CD14-positive monocyte (primary cell): ENCODE results near the gene CNN1. TPM values are rescaled to one million over a fixed set of nuclear protein-coding genes. Genes with fewer than 3 reads are reported as not detected.

ENCODE experiments used
- DNase-seq, 3 donors: peaks; one replicate each; pipeline ENCODE4 v3.0.0-alpha.2; 2011 to 2022
- H2AFZ ChIP-seq: 2 replicates; pipeline ENCODE4 v1.6.0; 2012; ENCODE audit warnings: mild to moderate bottlenecking, low read depth, low read length, inconsistent platforms; ENCODE audit not compliant: insufficient read depth, poor library complexity, severe bottlenecking
- H3K27ac ChIP-seq, 2 donors: 1 replicate in 1 of 2; 2 replicates in 1 of 2; pipeline ENCODE4 v1.5.1; 2012 to 2013; ENCODE audit warnings: low read length in 2 of 2, control low read depth in 1 of 2, inconsistent platforms in 1 of 2, low read depth in 1 of 2, mild to moderate bottlenecking in 1 of 2
- H3K27me3 ChIP-seq, 2 donors: one replicate each; pipeline versions ENCODE4 v1.6.0 to v1.6.1; 2011 to 2013; ENCODE audit warnings: low read length in 2 of 2; ENCODE audit not compliant: control insufficient read depth in 2 of 2, insufficient read depth in 2 of 2
- H3K36me3 ChIP-seq, 2 donors: replicated peaks in 1 of 2; 1 replicate in 1 of 2; 2 replicates in 1 of 2; pipeline versions ENCODE4 v1.5.1 to v1.6.1; 2012 to 2013; ENCODE audit warnings: low read length in 2 of 2, control low read depth in 1 of 2, inconsistent platforms in 1 of 2, mild to moderate bottlenecking in 1 of 2; ENCODE audit not compliant: insufficient read depth in 2 of 2, control insufficient read depth in 1 of 2
- H3K4me1 ChIP-seq, 2 donors: 1 replicate in 1 of 2; 2 replicates in 1 of 2; pipeline versions ENCODE4 v1.5.1 to v1.6.1; 2012 to 2013; ENCODE audit warnings: low read length in 2 of 2, control low read depth in 1 of 2, inconsistent platforms in 1 of 2, mild to moderate bottlenecking in 1 of 2, moderate library complexity in 1 of 2; ENCODE audit not compliant: insufficient read depth in 2 of 2, control insufficient read depth in 1 of 2
- H3K4me2 ChIP-seq: replicated peaks from 2 replicates; pipeline ENCODE3; 2012; ENCODE audit warnings: low read length, moderate library complexity, mild to moderate bottlenecking; ENCODE audit not compliant: poor library complexity, severe bottlenecking; ENCODE audit errors: extremely low read depth
- H3K4me3 ChIP-seq, 3 experiments: fragments of 200-600 bp in 1 of 3; sonication (generic) in 1 of 3; replicated peaks in 1 of 3; 1 replicate in 2 of 3; 2 replicates in 1 of 3; pipeline ENCODE4 v1.5.1; 2011 to 2013; ENCODE audit warnings: low read length in 3 of 3, mild to moderate bottlenecking in 3 of 3, control low read depth in 2 of 3, low read depth in 2 of 3, inconsistent platforms in 1 of 3, moderate library complexity in 1 of 3
- H3K79me2 ChIP-seq: 2 replicates; pipeline ENCODE4 v1.6.0; 2012; ENCODE audit warnings: mild to moderate bottlenecking, control low read depth, inconsistent platforms, low read length, moderate library complexity; ENCODE audit not compliant: insufficient read depth
- H3K9ac ChIP-seq: 2 replicates; pipeline ENCODE4 v1.6.0; 2017; ENCODE audit warnings: low read length, mild to moderate bottlenecking; ENCODE audit not compliant: insufficient read depth, poor library complexity, severe bottlenecking
- H3K9me3 ChIP-seq, 2 donors: replicated peaks in 1 of 2; 1 replicate in 1 of 2; 2 replicates in 1 of 2; pipeline versions ENCODE4 v1.5.1 to v1.6.1; 2012 to 2013; ENCODE audit warnings: low read length in 2 of 2, control low read depth in 1 of 2; ENCODE audit not compliant: control insufficient read depth in 1 of 2, insufficient read depth in 1 of 2
- H4K20me1 ChIP-seq: 2 replicates; pipeline ENCODE4 v1.6.0; 2012; ENCODE audit warnings: mild to moderate bottlenecking, low read length, control low read depth, moderate library complexity; ENCODE audit not compliant: insufficient read depth
- H3K27ac Mint-ChIP-seq, 7 donors: one replicate each; pipeline ENCODE4 v1.8.0; 2020; ENCODE audit warnings: mild to moderate bottlenecking in 7 of 7, mixed read lengths in 7 of 7, moderate library complexity in 6 of 7, inconsistent platforms in 2 of 7
- H3K27me3 Mint-ChIP-seq, 3 donors: one replicate each; pipeline ENCODE4 v1.8.0; 2021 to 2022; ENCODE audit warnings: low read depth in 3 of 3, mild to moderate bottlenecking in 3 of 3, mixed read lengths in 3 of 3, moderate library complexity in 3 of 3, inconsistent platforms in 1 of 3
- H3K36me3 Mint-ChIP-seq, 2 donors: one replicate each; pipeline ENCODE4 v1.8.0; 2020; ENCODE audit warnings: mixed read lengths in 2 of 2, inconsistent platforms in 1 of 2, mild to moderate bottlenecking in 1 of 2
- H3K4me1 Mint-ChIP-seq: one replicate; pipeline ENCODE4 v1.8.0; 2020; ENCODE audit warnings: mild to moderate bottlenecking, mixed read lengths
- H3K4me3 Mint-ChIP-seq, 2 donors: one replicate each; pipeline ENCODE4 v1.8.0; 2020; ENCODE audit warnings: mild to moderate bottlenecking in 2 of 2, mixed read lengths in 2 of 2, moderate library complexity in 1 of 2
- H3K9me3 Mint-ChIP-seq, 7 donors: one replicate each; pipeline ENCODE4 v1.8.0; 2020 to 2022; ENCODE audit warnings: mixed read lengths in 7 of 7, mild to moderate bottlenecking in 6 of 7, moderate library complexity in 6 of 7, inconsistent platforms in 2 of 7
- CTCF ChIP-seq: fragments of 200-600 bp; IDR thresholded peaks from one replicate; pipeline ENCODE4 v1.8.0; 2022; ENCODE audit warnings: antibody characterized with exemption, mild to moderate bottlenecking
- WGBS: methylation state at CpG from one replicate; pipeline ENCODE4 v1.1.5; 2013; ENCODE audit warnings: missing lambda C conversion rate; ENCODE audit not compliant: insufficient coverage; 5-methylcytosine and 5-hydroxymethylcytosine counted together
- intact Hi-C, 2 donors: fragments of 100-400 bp; cut with micrococcal nuclease; formaldehyde crosslinking; loops; one replicate each; pipeline versions ENCODE4 v1.15.0 to v1.15.1; 2023
- polyA plus RNA-seq, 3 donors: library from polyadenylated mRNA; depleted of rRNA in 1 of 3; unstranded in 2 of 3; stranded (reverse) in 1 of 3; fragments of 300-500 nt in 2 of 3; fragments of >200 nt in 1 of 3; fragmentation: Illumina TruSeq in 2 of 3; gene quantifications; 1 replicate in 2 of 3; 2 replicates in 1 of 3; pipeline ENCODE4 v1.2.3, GENCODE V29; 2012 to 2021

CNN1 gene
- polyA plus RNA-seq, 3 donors: not detected

- Histone ChIP-seq H3K9me3 (no peaks in the 10 kb centered on the region), H3K36me3 (peaks cover 8 to 16% of the 10 kb centered on the region in 2 donors), H2AFZ (no peak overlapping the region), H3K79me2 (no peaks in the 10 kb centered on the region), H3K4me3 (no peak overlapping the region), H3K4me2 (no peak overlapping the region), H3K4me1 (peaks cover 17 to 22% of the 10 kb centered on the region in 2 donors), H3K9ac (no peak overlapping the region), H3K27ac (no peak overlapping the region), H4K20me1 (no peaks in the 10 kb centered on the region), H3K27me3 (no peaks in the 10 kb centered on the region)
- Mint-ChIP-seq H3K27me3 (peaks cover 0 to 1% (median 0%) of the 10 kb centered on the region in 3 donors), H3K4me1 (peaks cover 21% of the 10 kb centered on the region), H3K27ac (peak overlapping the region in 2 of 7 donors; percentile 20 to 24), H3K9me3 (no peaks in the 10 kb centered on the region), H3K4me3 (peak overlapping the region in 1 of 2 donors; percentile 84), H3K36me3 (peaks cover 10 to 22% of the 10 kb centered on the region in 2 donors)
- no peak for TF ChIP-seq CTCF
- intact Hi-C loops: loop anchor here in 1 of 2 donors (5.0 kb wide), 1 partner anchor 90 kb away; the partner anchor contains the start of gene ZNF627
- DNase-seq: no peak
- 93% methylated on average over 6 of the region's 6 CpGs for WGBS
Observed at GRCh38 chr19:11506967-11507366, 31.7 kb upstream of the CNN1 start.

GRCh38 chr19:11507370-11508078 lies 31.1 kb upstream of the CNN1 start:
- WGBS: 97% methylated on average over 10 of the region's 18 CpGs
- no peak overlapping the region for H3K4me3 Mint-ChIP-seq
- Histone ChIP-seq H2AFZ (no peak overlapping the region), H3K4me2 (no peak overlapping the region), H3K9me3 (no peaks in the 10 kb centered on the region), H3K36me3 (peaks cover 13 to 21% of the 10 kb centered on the region in 2 donors), H3K4me3 (no peak overlapping the region), H3K4me1 (peaks cover 17 to 22% of the 10 kb centered on the region in 2 donors), H3K9ac (no peak overlapping the region), H3K27me3 (no peaks in the 10 kb centered on the region), H4K20me1 (no peaks in the 10 kb centered on the region), H3K79me2 (no peaks in the 10 kb centered on the region), H3K27ac (no peak overlapping the region)
- peaks cover 0 to 1% (median 0%) of the 10 kb centered on the region in 3 donors for H3K27me3 Mint-ChIP-seq
- peaks cover 21% of the 10 kb centered on the region for H3K4me1 Mint-ChIP-seq
- no peak for DNase-seq
- H3K36me3 Mint-ChIP-seq: peaks cover 10 to 28% of the 10 kb centered on the region in 2 donors
- no peak overlapping the region for H3K27ac Mint-ChIP-seq
- no peaks in the 10 kb centered on the region for H3K9me3 Mint-ChIP-seq
- TF ChIP-seq CTCF: no peak
- intact Hi-C loops: loop anchor here in 1 of 2 donors (5.0 kb wide), 1 partner anchor 90 kb away; the partner anchor contains the start of gene ZNF627
